ENCODE measurements around the gene BTBD9. TPM values are rescaled to one million over a fixed set of nuclear protein-coding genes. Genes with fewer than 3 reads are reported as not detected.

The BTBD9 gene
- total RNA-seq, 1 donor from 2014 or later = 28.1 TPM

GRCh38 chr6:38492031-38492430 is 147.7 kb downstream of the BTBD9 start:
- FAIRE-seq = no peak
- DNase-seq (ENCODE audit: low spot score in 2 of 2) = no peak

GRCh38 chr6:38489951-38490350 is 149.8 kb downstream of the BTBD9 start:
- DNase-seq (ENCODE audit: low spot score in 2 of 2) (no peak), FAIRE-seq (no peak)

GRCh38 chr6:38487423-38487822 is 152.3 kb downstream of the BTBD9 start:
- DNase-seq (ENCODE audit: low spot score in 2 of 2) (no peak), FAIRE-seq (no peak)

- no peak for FAIRE-seq
Observed at GRCh38 chr6:38485488-38485887, 154.2 kb downstream of the BTBD9 start.

GRCh38 chr6:38484656-38485055 is 155.1 kb downstream of the BTBD9 start:
- FAIRE-seq = no peak
- no peak for DNase-seq (ENCODE audit: low spot score in 2 of 2)

More at GRCh38 chr6:38485488-38485887, 154.2 kb downstream of the BTBD9 start:
- DNase-seq (ENCODE audit: low spot score in 2 of 2) = no peak

GRCh38 chr6:38483526-38483925 is 156.2 kb downstream of the BTBD9 start:
- FAIRE-seq (no peak), DNase-seq (ENCODE audit: low spot score in 2 of 2) (no peak)

- no peak for DNase-seq (ENCODE audit: low spot score in 2 of 2)
- FAIRE-seq = no peak
Observed at GRCh38 chr6:38482466-38482865, 157.3 kb downstream of the BTBD9 start.

GRCh38 chr6:38481851-38482250 is 157.9 kb downstream of the BTBD9 start:
- no peak for DNase-seq (ENCODE audit: low spot score in 2 of 2)
- no peak for FAIRE-seq

- no peak for FAIRE-seq
- DNase-seq (ENCODE audit: low spot score in 2 of 2) = no peak
Observed at GRCh38 chr6:38481211-38481836, 158.4 kb downstream of the BTBD9 start.

- no peak for FAIRE-seq
- DNase-seq (ENCODE audit: low spot score in 2 of 2) = no peak
Observed at GRCh38 chr6:38480036-38480435, 159.7 kb downstream of the BTBD9 start.

GRCh38 chr6:38479331-38479730 is 160.4 kb downstream of the BTBD9 start:
- DNase-seq (ENCODE audit: low spot score in 2 of 2) (no peak), FAIRE-seq (no peak)

GRCh38 chr6:38477680-38478260 is 162.0 kb downstream of the BTBD9 start:
- FAIRE-seq (no peak), DNase-seq (ENCODE audit: low spot score in 2 of 2) (no peak)

- DNase-seq (ENCODE audit: low spot score in 2 of 2) = no peak
- no peak for FAIRE-seq
Observed at GRCh38 chr6:38476888-38477287, 162.8 kb downstream of the BTBD9 start.

- FAIRE-seq = no peak
Observed at GRCh38 chr6:38476141-38476540, 163.6 kb downstream of the BTBD9 start.

GRCh38 chr6:38470548-38470947 is 169.2 kb downstream of the BTBD9 start:
- FAIRE-seq (no peak), DNase-seq (ENCODE audit: low spot score in 2 of 2) (no peak)

More at GRCh38 chr6:38476141-38476540, 163.6 kb downstream of the BTBD9 start:
- DNase-seq (ENCODE audit: low spot score in 2 of 2) = no peak

- DNase-seq (ENCODE audit: low spot score in 2 of 2) (no peak), FAIRE-seq (no peak)
Observed at GRCh38 chr6:38467566-38467965, 172.2 kb downstream of the BTBD9 start.

- DNase-seq (ENCODE audit: low spot score in 2 of 2) = no peak
- FAIRE-seq = no peak
Observed at GRCh38 chr6:38460186-38460585, 179.5 kb downstream of the BTBD9 start.

GRCh38 chr6:38459291-38459690 is 180.4 kb downstream of the BTBD9 start:
- DNase-seq (ENCODE audit: low spot score in 2 of 2) (no peak), FAIRE-seq (no peak)

- FAIRE-seq = no peak
- no peak for DNase-seq (ENCODE audit: low spot score in 2 of 2)
Observed at GRCh38 chr6:38453861-38454260, 185.9 kb downstream of the BTBD9 start.

- no peak for DNase-seq (ENCODE audit: low spot score in 2 of 2)
- no peak for FAIRE-seq
Observed at GRCh38 chr6:38452816-38453660, 186.7 kb downstream of the BTBD9 start.

- no peak for FAIRE-seq
- no peak for DNase-seq (ENCODE audit: low spot score in 2 of 2)
Observed at GRCh38 chr6:38450717-38451116, 189.0 kb downstream of the BTBD9 start.

GRCh38 chr6:38445925-38446324 is 193.8 kb downstream of the BTBD9 start:
- FAIRE-seq (no peak), DNase-seq (ENCODE audit: low spot score in 2 of 2) (no peak)

Measured in frontal cortex (tissue), 4 donors.